UCSD-AML1 (cell line): ENCODE data around the gene EWSR1.

Source experiments
- DNase-seq: peaks from one replicate; lab custom pipeline; 2025; ENCODE audit not compliant: unreplicated experiment; lab: John Stamatoyannopoulos, UW

The EWSR1 gene

GRCh38 chr22:29268511-29269229, 602 bp downstream of the EWSR1 start:
- DNase-seq = peak; percentile 61

GRCh38 chr22:29269230-29269604, 1.1 kb downstream of the EWSR1 start:
- no peak for DNase-seq

DNA sequence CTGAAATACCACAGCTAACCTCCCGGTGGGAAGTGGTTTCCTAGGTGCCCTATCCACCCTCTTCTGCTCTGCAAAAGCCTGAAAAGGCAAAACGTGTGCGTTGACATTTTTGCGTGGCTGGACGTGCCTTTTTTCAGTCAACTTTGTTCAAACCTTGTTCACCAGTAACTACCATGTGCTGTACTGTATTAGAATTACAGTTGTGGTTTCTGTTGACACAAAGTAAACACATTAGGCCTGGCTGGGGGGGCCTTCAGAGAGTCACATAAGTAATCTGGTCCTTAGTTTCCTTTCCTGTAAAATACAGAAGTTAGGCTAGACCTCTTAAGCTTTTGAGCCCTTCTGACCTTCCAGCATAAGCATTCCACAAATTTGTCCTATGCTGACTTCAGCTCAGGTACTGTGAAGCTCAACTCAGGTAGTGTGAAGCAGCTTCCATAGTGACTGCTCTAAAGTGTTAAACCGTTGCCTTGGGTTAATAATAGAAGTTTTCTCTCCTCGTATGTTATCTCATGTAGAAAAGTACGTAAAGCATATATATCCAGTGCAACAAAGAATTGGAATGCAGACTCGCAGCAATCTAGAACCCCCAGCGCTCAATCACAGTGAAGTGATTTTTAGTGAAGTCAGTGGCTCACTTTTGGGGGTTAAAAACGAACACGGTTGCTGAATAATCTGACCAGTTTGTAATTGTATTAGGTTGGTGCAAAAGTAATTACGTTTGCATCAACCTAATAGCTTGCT, 1.8 kb downstream of the EWSR1 start:
- no peak for DNase-seq

DNA sequence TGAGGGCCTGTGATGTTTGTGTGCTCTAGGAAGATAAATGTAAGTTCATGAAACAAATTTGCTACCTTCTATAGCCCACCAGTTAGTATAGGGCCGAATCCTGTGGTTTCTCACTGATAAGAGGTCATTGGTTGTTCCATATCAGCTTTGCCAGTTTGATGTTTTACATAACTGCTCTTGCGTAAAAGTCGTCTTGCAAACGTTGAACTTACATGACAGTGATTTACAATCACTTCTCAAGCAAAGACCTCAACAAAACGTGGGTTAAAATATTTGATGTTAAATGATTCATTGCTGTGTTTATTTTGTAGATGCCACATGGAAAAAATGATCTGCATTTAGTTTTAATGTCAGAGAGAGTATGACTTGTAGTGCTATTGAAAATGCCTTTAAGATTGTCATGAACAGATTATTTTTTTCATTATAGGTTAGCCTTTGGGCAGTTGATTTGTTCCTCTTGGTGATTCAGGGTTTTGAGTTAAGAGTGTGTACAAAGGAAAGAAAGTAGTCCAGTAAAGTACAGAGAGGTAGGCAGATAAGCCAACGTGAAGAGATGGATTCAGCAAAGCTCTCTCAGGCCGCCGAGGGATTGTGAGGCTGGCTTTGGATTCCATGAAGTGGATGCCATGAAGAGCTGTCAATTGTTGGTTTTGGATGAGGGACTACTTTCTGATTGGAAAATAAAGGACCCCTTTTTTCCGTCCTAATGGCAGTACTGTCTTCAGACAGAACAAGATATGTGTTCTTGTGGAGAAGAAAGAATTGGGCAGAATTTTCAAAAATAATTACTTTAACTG, 2.6 kb downstream of the EWSR1 start:
- no peak for DNase-seq

GRCh38 chr22:29272624-29273023, 4.6 kb downstream of the EWSR1 start:
- DNase-seq = no peak

GRCh38 chr22:29275167-29275566, 7.1 kb downstream of the EWSR1 start:
- DNase-seq = no peak

DNA sequence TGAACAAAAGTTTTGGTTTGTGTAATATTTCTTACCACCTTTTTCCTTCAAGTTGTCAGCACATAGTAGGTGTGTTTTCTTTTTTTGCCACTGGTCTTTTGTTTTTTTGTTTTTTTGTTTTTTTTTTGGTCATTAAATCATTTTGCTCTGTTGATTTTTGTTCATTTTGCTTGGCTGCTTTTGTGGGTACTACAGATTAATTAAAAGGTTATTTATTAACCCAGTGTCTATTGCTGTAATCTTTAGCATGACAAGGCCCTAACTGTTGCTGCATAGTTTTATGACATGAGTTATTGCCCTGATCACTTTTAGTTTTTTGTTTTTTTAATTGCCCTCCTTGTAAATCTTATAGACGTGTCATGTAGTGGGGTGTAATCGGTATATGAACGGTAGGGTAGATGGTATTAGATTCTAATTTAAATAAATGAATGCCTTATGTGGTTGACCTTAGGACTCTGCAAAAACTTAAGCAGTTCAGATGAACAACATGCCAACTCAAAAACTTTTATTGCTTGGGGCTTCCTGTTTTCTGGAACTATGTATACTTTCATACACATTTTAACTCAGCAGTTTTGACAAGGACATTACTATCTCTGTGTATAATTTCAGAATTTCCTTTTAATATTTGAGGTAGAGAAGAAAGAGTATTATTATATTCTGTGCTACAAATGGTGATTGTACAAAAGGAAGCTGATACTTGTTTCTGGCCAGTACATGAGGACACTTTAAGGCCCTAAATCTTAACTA, 7.9 kb downstream of the EWSR1 start:
- no peak for DNase-seq

GRCh38 chr22:29277927-29278326, 9.9 kb downstream of the EWSR1 start:
- no peak for DNase-seq

DNA sequence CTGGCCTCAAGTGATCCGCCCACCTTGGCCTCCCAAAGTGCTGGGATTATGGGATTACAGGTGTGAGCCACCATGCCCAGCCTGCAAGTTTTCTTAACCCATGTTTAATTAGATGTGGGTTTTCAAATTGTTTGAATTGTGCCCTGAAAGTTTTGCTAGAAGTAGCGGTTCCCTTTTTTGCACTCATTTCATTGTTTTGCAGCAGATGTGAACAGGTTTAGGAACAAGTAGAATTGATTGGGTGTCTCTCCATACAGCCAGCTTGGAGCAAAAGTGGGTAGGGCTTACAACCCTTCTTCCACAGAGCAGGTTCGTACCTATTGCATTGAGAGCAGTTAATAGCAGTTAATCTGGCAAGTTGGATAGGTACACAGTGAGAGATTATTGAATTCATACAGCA, 16.1 kb downstream of the EWSR1 start:
- DNase-seq = no peak

GRCh38 chr22:29288837-29289236, 20.8 kb downstream of the EWSR1 start:
- no peak for DNase-seq

- DNase-seq = no peak
Observed at GRCh38 chr22:29290061-29290460, 22.0 kb downstream of the EWSR1 start.

DNA sequence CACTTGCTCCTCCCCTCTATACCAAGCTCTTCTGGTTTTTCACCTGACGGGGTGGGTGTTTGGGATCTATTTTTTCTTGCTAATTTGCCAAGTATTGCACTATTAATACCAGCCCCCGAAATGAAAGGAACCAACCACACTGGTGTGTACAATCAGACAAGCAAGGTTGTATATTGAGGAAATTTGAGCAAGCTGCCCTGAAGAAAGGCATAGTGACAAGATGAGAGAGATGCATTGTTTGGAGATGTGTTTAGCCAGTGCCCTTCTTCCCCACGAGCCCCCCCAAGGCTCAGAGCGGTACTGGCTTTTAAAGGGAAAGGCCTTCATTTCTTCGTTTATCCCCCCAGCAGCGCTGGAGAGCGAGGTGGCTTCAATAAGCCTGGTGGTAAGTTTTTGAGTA, 23.1 kb downstream of the EWSR1 start:
- DNase-seq = no peak

GRCh38 chr22:29292379-29292778, 24.3 kb downstream of the EWSR1 start:
- no peak for DNase-seq

DNA sequence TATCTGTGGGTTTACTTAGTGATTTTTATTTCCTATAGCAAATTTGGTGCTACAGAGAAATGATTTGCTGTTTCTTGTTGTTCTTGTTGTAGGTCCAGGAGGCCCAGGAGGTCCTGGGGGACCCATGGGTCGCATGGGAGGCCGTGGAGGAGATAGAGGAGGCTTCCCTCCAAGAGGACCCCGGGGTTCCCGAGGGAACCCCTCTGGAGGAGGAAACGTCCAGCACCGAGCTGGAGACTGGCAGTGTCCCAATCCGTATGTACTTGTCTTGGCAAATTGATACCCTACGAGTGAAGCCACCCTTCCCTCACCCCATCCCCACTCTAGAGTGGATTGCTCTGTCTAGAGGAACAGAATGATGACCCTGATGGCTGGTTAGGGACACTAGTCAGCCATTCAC, 30.6 kb downstream of the EWSR1 start:
- DNase-seq = no peak

DNA sequence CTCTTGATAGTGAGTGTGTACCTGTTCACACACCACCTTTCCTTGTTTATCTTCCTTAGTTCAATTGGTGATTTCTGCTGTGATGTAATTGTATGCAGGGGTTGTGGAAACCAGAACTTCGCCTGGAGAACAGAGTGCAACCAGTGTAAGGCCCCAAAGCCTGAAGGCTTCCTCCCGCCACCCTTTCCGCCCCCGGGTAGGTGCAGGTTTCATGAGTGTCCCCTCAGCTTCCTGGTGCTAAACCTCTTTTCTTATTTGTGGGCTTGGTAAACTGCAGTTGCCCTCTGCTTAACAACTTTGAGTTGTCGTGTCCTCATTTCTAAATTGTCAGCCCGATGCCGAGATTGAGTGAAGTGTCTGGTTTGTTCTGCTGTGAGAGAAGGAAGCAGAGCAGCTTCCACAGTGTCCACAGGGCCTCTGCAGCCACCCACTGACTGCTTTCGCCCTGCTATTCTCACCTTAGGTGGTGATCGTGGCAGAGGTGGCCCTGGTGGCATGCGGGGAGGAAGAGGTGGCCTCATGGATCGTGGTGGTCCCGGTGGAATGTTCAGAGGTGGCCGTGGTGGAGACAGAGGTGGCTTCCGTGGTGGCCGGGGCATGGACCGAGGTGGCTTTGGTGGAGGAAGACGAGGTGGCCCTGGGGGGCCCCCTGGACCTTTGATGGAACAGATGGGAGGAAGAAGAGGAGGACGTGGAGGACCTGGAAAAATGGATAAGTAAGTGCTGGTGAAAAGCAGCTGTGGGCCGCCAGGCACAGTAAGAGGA, 31.2 kb downstream of the EWSR1 start:
- no peak for DNase-seq

- DNase-seq = no peak
Observed at GRCh38 chr22:29300467-29300806, 32.4 kb downstream of the EWSR1 start.

GRCh38 chr22:29300807-29301601, 32.9 kb downstream of the EWSR1 start:
- DNase-seq = no peak

- DNase-seq = no peak
Observed at GRCh38 chr22:29301716-29302401, 33.8 kb downstream of the EWSR1 start.

DNA sequence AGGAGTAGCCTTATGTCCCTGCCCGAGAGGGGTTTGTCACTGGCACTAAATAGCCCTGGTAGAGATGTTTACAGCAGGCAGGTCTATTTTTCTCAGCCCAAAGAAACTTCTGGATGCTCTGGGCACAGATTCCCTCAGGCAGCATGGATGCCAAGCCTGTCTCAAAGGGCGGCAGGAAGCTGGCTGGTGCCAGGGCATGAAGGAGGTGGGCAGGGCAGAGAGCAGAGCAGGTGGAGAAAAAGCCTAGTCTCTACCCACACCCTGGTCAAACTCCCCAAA, 34.3 kb downstream of the EWSR1 start:
- DNase-seq = no peak
